KG1 (cell line): Measurements from ENCODE around the gene NOX4.

Experiments
- DNase-seq: peaks from one replicate; lab custom pipeline; 2025; lab: John Stamatoyannopoulos, UW

Gene NOX4

DNA sequence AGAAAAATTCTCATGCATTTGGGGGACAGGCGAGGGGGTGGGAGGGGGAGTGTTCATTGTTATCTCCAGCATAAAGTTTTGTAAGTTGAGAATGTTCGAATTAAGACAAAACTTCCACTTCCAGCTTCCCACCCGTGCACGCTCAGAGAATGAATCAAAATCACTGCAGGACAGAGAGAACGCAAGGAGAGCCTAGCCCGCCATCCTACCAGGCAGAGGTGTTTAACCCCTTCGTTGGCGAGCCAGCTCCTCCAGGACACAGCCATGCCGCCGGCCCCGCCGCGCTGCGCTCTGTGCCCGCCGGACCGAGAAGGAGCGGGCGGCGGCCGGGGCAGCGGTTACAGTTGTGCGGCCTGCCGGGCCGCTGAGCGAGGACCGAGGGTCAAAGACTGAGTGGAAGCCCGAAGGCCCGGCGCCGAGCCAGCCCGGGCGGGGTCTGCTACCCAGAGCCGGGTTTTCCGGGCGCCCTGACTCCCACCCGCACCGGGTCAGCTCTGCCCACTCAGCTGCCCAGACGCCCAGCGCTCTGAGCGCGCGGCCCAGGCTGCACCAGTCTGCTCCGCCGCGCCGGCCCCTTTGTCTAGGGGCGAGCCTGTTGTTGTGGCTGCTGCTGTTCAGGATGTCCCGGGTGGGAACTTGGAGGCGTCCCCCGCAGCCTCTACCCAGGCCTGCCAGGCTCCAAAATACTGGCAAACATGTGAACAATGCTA lies at the start of gene NOX4:
NOX4 (minus strand) TSS at position 395 of the 710 bp plus-strand sequence; CDS start at position 266, 129 bp downstream.
- DNase-seq, result no peak

GRCh38 chr11:89540826-89541225 lies 49.7 kb upstream of the NOX4 start:
- DNase-seq, result no peak

GRCh38 chr11:89537936-89538335 lies 46.8 kb upstream of the NOX4 start:
- no peak for DNase-seq

- no peak for DNase-seq
These were observed 45.8 kb upstream of the NOX4 start for GRCh38 chr11:89536926-89537325.

GRCh38 chr11:89535221-89535620 lies 44.0 kb upstream of the NOX4 start:
- no peak for DNase-seq

GRCh38 chr11:89529626-89530380 lies 38.6 kb upstream of the NOX4 start:
- no peak for DNase-seq

DNA sequence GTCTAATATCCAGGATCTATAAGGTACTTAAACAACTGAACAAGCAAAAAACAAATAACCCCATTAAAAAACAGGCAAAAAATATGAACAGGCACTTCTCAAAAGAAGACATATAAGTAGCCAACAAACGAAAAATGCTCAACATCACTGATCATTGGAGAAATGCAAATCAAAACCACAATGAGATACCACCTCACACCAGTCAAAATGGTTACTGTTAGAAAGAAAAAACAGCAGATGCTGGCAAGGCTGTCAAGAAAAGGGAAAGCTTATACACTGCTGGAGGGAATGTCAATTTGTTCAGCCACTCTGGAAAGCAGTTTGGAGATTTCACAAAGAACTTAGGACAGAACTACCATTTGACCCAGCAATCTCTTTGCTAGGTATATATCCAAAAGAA lies 30.6 kb upstream of the NOX4 start:
- DNase-seq, result no peak

DNA sequence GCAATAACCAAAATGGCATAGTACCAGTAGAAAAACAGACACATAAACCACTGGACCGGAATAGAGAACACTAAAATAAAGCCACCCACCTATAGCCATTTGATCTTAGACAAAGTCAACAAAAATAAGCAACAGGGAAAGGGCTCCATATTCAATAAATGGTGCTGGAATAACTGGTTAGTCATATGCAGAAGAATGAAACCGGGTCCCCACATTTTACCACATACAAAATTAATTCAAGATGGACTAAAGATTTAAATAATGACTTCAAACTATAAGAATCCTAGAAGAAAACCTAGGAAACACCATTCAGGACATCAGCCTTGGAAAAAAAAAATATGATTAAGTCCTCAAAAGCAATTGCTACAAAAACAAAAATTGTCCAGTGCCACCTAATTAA lies 30.1 kb upstream of the NOX4 start:
- DNase-seq, result no peak

DNA sequence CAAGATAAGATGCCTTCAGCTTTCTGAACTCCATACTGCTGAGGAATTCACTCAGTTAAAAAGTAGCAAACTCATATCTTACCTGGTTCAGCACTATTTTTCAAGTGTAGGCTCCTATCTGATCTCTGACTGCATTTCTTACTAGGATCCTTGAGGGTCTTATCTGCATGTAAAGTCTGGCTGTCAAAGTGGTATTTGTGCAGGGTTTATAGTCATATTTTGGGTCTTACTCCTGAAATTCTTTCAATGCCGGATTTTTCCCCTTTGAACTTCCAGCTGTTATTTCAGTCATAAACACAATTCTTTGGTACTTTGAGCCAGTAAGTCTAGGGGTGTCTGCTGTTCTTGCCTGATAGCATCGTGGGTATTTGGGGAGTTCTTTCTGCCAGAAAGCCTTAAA lies 25.3 kb upstream of the NOX4 start:
- DNase-seq, result no peak

GRCh38 chr11:89508544-89508943 lies 17.4 kb upstream of the NOX4 start:
- no peak for DNase-seq

GRCh38 chr11:89504270-89504669 lies 13.1 kb upstream of the NOX4 start:
- no peak for DNase-seq

GRCh38 chr11:89503422-89503821 lies 12.2 kb upstream of the NOX4 start:
- no peak for DNase-seq

- DNase-seq, result no peak
These were observed 11.1 kb upstream of the NOX4 start for GRCh38 chr11:89502301-89502700.

DNA sequence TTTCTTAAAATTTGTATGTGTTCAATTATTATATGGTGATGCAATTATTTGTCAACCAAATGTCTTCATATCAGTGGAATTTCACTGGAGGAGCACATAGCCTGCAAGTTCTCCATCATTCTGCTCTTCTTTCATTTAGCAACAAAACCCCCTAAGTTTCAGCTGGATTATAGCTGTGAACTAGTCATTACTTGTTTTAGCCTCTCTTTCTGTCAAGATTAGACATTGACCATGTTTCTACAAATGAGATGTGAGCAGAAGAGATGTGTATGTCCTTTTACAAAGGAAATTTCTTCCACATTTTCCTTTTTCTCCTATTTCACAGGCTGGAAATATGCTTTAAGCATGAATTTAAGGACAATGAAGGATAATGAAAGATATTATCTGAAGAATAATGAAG lies 9.2 kb upstream of the NOX4 start:
- no peak for DNase-seq

GRCh38 chr11:89498845-89499448 lies 7.8 kb upstream of the NOX4 start:
- DNase-seq, result peak; percentile 3

- DNase-seq, result no peak
These were observed 4.8 kb upstream of the NOX4 start for GRCh38 chr11:89495951-89496350.

- no peak for DNase-seq
These were observed 2.3 kb upstream of the NOX4 start for GRCh38 chr11:89493431-89493830.

DNA sequence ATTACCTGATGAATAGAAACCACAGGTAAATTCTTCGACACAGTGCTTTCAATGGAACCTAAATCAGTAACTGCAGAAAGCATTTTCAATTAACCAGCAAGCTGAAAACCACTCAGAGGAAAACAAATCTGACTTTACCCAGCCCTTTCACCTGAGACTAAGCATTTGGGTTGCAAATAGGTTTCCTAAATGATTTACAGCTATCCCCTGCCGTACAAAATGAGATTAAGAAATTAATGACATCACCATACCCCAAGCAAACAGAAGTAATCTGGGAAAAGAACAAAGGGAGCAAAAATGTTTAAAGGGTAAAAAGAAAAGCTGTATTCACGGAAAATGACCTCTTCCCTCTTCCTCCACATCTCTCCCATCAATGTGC lies 584 bp downstream of the NOX4 start:
- no peak for DNase-seq

GRCh38 chr11:89489930-89490329 lies 1.2 kb downstream of the NOX4 start:
- DNase-seq, result no peak

DNA sequence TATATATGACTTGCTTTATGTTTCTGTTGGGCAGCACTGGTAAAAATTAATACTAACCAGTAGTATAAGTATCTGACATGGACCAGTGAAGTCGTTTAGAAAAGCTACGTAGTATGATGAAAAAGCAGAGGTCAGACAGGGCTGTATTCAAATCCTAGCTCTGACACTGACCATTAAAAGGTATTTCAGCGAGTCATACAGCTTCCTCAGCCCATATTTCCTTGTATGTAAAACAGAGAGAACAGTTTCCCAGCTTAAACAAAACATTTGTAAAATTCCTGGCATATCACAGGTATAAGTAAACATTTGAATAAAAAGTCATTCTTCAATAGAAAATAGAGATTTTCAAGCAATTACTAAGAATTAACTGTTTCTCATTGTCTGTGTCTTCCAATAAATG lies 4.2 kb downstream of the NOX4 start:
- no peak for DNase-seq

GRCh38 chr11:89484896-89485295 lies 6.3 kb downstream of the NOX4 start:
- DNase-seq, result no peak

DNA sequence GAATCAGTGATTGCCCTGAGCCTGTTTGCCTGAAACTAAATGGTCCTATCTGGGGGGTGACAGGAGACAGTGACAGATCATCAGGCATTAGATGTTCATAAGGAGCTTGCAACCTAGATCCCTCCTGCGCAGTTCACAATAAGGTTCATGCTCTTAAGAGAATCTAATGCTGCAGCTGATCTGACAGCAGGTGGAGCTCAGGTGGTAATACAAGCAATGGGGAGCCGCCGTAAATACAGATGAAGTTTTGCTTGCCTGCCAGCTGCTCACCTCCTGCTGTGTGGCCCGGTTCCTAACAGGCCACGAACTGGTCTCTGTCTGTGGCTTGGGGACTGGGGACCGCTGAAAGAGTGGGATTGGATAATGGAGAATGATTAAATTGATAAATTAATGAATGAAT lies 14.0 kb downstream of the NOX4 start:
- DNase-seq, result no peak

GRCh38 chr11:89463266-89463780 lies 27.9 kb downstream of the NOX4 start:
- no peak for DNase-seq
